GM12878 (cell line): Measurements from ENCODE around the gene VSTM4. TPM values are rescaled to one million over a fixed set of nuclear protein-coding genes. Genes with fewer than 3 reads are reported as not detected.

Experiments used
- ATAC-seq: fragments of 200-7000 bp; cut with Tn5 transposase; 3 replicates; pipeline ENCODE4 v1.9.1; 2020; ENCODE audit warnings: mild to moderate bottlenecking, moderate library complexity
- BruUV-seq: library from RNA; stranded (reverse); fragments of 400-500 nt; replicated peaks from 2 replicates; lab custom pipeline; 2021; lab: Mats Ljungman, UMichigan
- CTCF ChIA-PET: fragments of 300-600 bp; sonication (Branson Sonifier 250); formaldehyde crosslinking; extraction: SDS; loops from one replicate; lab custom pipeline; 2021; ENCODE audit warnings: inconsistent platforms; lab: Yijun Ruan, JAX
- POLR2A ChIA-PET: fragments of 350-600 bp; formaldehyde crosslinking; extraction: SDS; loops from one replicate; lab custom pipeline; 2021; ENCODE audit warnings: inconsistent platforms; lab: Charles Lee
- RAD21 ChIA-PET: fragments of 300-600 bp; sonication (Branson Sonifier 250); formaldehyde crosslinking; loops from one replicate; lab custom pipeline; 2023; ENCODE audit warnings: antibody characterized with exemption; ENCODE audit not compliant: unreplicated experiment; lab: Charles Lee
- SMC1A ChIA-PET: fragments of 300-600 bp; sonication (Branson Sonifier 250); formaldehyde crosslinking; loops from one replicate; lab custom pipeline; 2023; ENCODE audit not compliant: unreplicated experiment, uncharacterized antibody; lab: Charles Lee
- DNase-seq: peaks from one replicate; pipeline ENCODE4 v3.0.0-alpha.2; 2011; ENCODE audit warnings: low read depth, low spot score
- FAIRE-seq: peaks from 3 replicates; lab custom pipeline; 2011; peaks lifted over from hg19 to GRCh38; lab: Jason Lieb, UNC
- H2AFZ ChIP-seq: 2 replicates; pipeline ENCODE4 v1.6.0; 2011; ENCODE audit warnings: low read depth, low read length, control low read depth; ENCODE audit not compliant: control insufficient read depth
- H3K27ac ChIP-seq: 2 replicates; pipeline ENCODE4 v1.5.1; 2011; ENCODE audit warnings: control low read depth; ENCODE audit not compliant: control insufficient read depth, insufficient read depth
- H3K27me3 ChIP-seq, 2 experiments: replicated peaks in 1 of 2; 2 replicates each; pipeline versions ENCODE4 v1.6.0 to v1.6.1; 2011; ENCODE audit warnings: low read length in 1 of 2; ENCODE audit not compliant: control insufficient read depth in 2 of 2, insufficient read depth in 2 of 2
- H3K36me3 ChIP-seq, 2 experiments: 2 replicates each; pipeline ENCODE4 v1.5.1; 2011; ENCODE audit warnings: low read length in 1 of 2; ENCODE audit not compliant: control insufficient read depth in 2 of 2, insufficient read depth in 2 of 2
- H3K4me1 ChIP-seq: 2 replicates; pipeline ENCODE4 v1.6.1; 2011; ENCODE audit warnings: mild to moderate bottlenecking, low read length, moderate library complexity, mixed read lengths; ENCODE audit not compliant: control insufficient read depth, insufficient read depth
- H3K4me2 ChIP-seq: 2 replicates; pipeline ENCODE4 v1.6.0; 2011; ENCODE audit warnings: control low read depth; ENCODE audit not compliant: control insufficient read depth, insufficient read depth
- H3K4me3 ChIP-seq: fragments of 200-600 bp; sonication (generic); 2 replicates; pipeline ENCODE4 v1.5.1; 2016
- H3K79me2 ChIP-seq: 2 replicates; pipeline ENCODE4 v1.6.0; 2011; ENCODE audit warnings: low read length; ENCODE audit not compliant: control insufficient read depth, insufficient read depth
- H3K9ac ChIP-seq: 2 replicates; pipeline ENCODE4 v1.8.0; 2011; ENCODE audit warnings: low read length, control low read depth, mixed read lengths; ENCODE audit not compliant: control insufficient read depth, insufficient read depth
- H3K9me3 ChIP-seq: replicated peaks from 3 replicates; pipeline ENCODE4 v1.5.1; 2011; ENCODE audit warnings: mild to moderate bottlenecking, low read length; ENCODE audit not compliant: control insufficient read depth, insufficient read depth
- H4K20me1 ChIP-seq: 2 replicates; pipeline ENCODE4 v1.6.0; 2011; ENCODE audit not compliant: control insufficient read depth, insufficient read depth
- DPF2 ChIP-seq: fragments of 450-650 bp; IDR thresholded peaks from 2 replicates; pipeline ENCODE4 v1.6.1; 2017; ENCODE audit warnings: mild to moderate bottlenecking
- HDGF ChIP-seq: fragments of 450-650 bp; IDR thresholded peaks from 2 replicates; pipeline ENCODE4 v1.6.1; 2016; ENCODE audit warnings: antibody characterized with exemption
- KDM1A ChIP-seq: fragments of 200-600 bp; sonication (generic); IDR thresholded peaks from 2 replicates; pipeline ENCODE4 v1.6.1; 2016; ENCODE audit warnings: borderline replicate concordance
- KLF5 ChIP-seq: fragments of 450-650 bp; IDR thresholded peaks from 2 replicates; pipeline ENCODE4 v1.6.1; 2014; ENCODE audit warnings: mild to moderate bottlenecking; ENCODE audit not compliant: partially characterized antibody
- MXI1 ChIP-seq: fragments of 150-350 bp; IDR thresholded peaks from 2 replicates; pipeline ENCODE4 v1.6.1; 2011; ENCODE audit warnings: low read depth, mild to moderate bottlenecking, inconsistent platforms, low read length, improper control_type of control experiment
- NFXL1 ChIP-seq: fragments of 450-650 bp; IDR thresholded peaks from 2 replicates; pipeline ENCODE4 v1.6.1; 2017; ENCODE audit warnings: antibody characterized with exemption, mild to moderate bottlenecking, borderline replicate concordance
- NRF1 ChIP-seq: conservative IDR thresholded peaks from 2 replicates; pipeline ENCODE4 v1.6.1; 2011; ENCODE audit warnings: mild to moderate bottlenecking, low read depth, low read length, improper control_type of control experiment
- POLR2A ChIP-seq: IDR thresholded peaks from 2 replicates; pipeline ENCODE4 v1.6.1; 2011; ENCODE audit warnings: low read depth, mild to moderate bottlenecking, low read length
- TCF12 ChIP-seq: IDR thresholded peaks from 2 replicates; pipeline ENCODE4 v1.6.1; 2011; ENCODE audit warnings: low read depth, mild to moderate bottlenecking, low read length
- WGBS: methylation state at CpG from one replicate; pipeline ENCODE4 v1.1.6; 2016; ENCODE audit warnings: low lambda C conversion rate; ENCODE audit not compliant: insufficient replicate concordance, insufficient coverage; ENCODE audit errors: missing lambda C conversion rate; 5-methylcytosine and 5-hydroxymethylcytosine counted together
- in situ Hi-C: fragments of 300-500 bp; cut with MboI; formaldehyde crosslinking; loops from 9 replicates; pipeline ENCODE4 v1.14.3; 2018; ENCODE audit warnings: mixed read lengths
- intact Hi-C: fragments of 100-400 bp; cut with micrococcal nuclease; formaldehyde crosslinking; loops from one replicate; pipeline ENCODE4 v1.14.2; 2022; ENCODE audit not compliant: unreplicated experiment
- polyA plus RNA-seq, 11 experiments: library from polyadenylated mRNA; depleted of rRNA in 4 of 11; unstranded in 6 of 11; stranded (reverse) in 5 of 11; fragments of >200 nt; fragmentation: Nextera tagmentation in 4 of 11; fragmentation: Illumina TruSeq in 1 of 11; extraction: Ambion mirVana in 4 of 11; extraction: Trizol in 1 of 11; gene quantifications; 1 replicate in 1 of 11; 2 replicates in 10 of 11; pipeline versions ENCODE4 v1.2.1 to v1.2.3, GENCODE V29; 2011 to 2016; ENCODE audit warnings: inconsistent platforms in 2 of 11, missing spikeins in 2 of 11, low read depth in 1 of 11
- total RNA-seq, 4 experiments: library from RNA; depleted of rRNA in 3 of 4; stranded (reverse); fragments of >200 nt in 3 of 4; fragmentation: Illumina TruSeq in 1 of 4; extraction: Trizol in 1 of 4; gene quantifications; 2 replicates each; pipeline versions ENCODE4 v1.2.1 to v1.2.3, GENCODE V29; 2013 to 2021
- TF ChIP-seq, protein P1 (sequence below), 3 experiments: IDR thresholded peaks in 2 of 3; conservative IDR thresholded peaks in 1 of 3; 2 replicates each; pipeline ENCODE4 v1.5.1; 2011; ENCODE audit warnings: low read depth in 3 of 3, low read length in 3 of 3, mild to moderate bottlenecking in 3 of 3, control low read depth in 2 of 3, moderate library complexity in 2 of 3, inconsistent platforms in 1 of 3, mixed read lengths in 1 of 3; ENCODE audit not compliant: control insufficient read depth in 2 of 3, insufficient read depth in 1 of 3; ENCODE audit errors: extremely low read depth in 1 of 3
- TF ChIP-seq, protein P2 (sequence below): fragments of 150-350 bp; IDR thresholded peaks from 2 replicates; pipeline ENCODE4 v1.6.1; 2016; ENCODE audit warnings: low read depth, low read length
- TF ChIP-seq, protein P3 (sequence below): fragments of 450-650 bp; IDR thresholded peaks from 2 replicates; pipeline ENCODE4 v1.6.1; 2014; ENCODE audit warnings: mild to moderate bottlenecking

VSTM4 gene
- total and polyA plus RNA-seq, 10 of the 15 experiments (the other 5 are each of a cell fraction or from before 2014, with no cell fraction given) = 0.01 to 0.14 (median 0.02) TPM; not detected in 7

DNA sequence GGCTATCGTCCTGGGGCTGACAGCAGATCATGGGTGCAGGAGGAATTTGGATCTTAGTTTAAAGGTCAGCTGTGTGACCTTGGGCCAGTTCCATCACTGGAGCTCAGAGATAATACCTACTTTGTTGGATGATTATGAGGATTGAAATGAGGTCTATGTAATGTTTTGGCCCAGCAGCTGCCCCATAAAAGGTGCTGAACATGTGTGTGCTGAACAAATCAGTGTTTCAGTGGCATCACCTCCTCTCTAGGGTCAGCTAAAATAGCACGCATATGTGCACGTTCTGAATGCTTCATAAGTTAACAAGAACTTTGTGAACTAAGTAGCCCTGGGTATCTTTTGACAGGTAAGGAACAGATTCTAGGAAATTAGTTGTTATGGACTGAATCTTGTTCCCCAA, 90.8 kb downstream of the VSTM4 start:
- SMC1A ChIA-PET = no interaction called here
- ATAC-seq (no peak), FAIRE-seq (no peak), DNase-seq (no peak)
- H3K36me3 ChIP-seq = no peaks in the 10 kb centered on the region
- H3K27ac ChIP-seq = no peak overlapping the region
- H3K9me3 ChIP-seq = no peaks in the 10 kb centered on the region
- no peaks in the 10 kb centered on the region for H4K20me1 ChIP-seq
- no peak overlapping the region for H3K4me2 ChIP-seq
- in situ Hi-C loops (no loop called here), intact Hi-C loops (no loop called here)
- no peak overlapping the region for H3K4me3 ChIP-seq
- POLR2A ChIA-PET = no interaction called here
- 37% methylated on average over 3 of the region's 3 CpGs for WGBS
- RAD21 ChIA-PET = no interaction called here
- no peak overlapping the region for H3K9ac ChIP-seq
- no peak overlapping the region for H2AFZ ChIP-seq
- CTCF ChIA-PET = interaction anchor here (0.8 kb wide), 1 partner anchor 368 kb away, joined by 3 read pairs; no protein-coding TSS in a partner anchor
- H3K4me1 ChIP-seq = no peaks in the 10 kb centered on the region
- H3K79me2 ChIP-seq = no peaks in the 10 kb centered on the region
- TF ChIP-seq DPF2 = no peak
- no TSS peak for BruUV-seq
- H3K27me3 ChIP-seq = peaks cover 0 to 9% of the 10 kb centered on the region in 2 experiments; a peak in 2 of 4 replicates

DNA sequence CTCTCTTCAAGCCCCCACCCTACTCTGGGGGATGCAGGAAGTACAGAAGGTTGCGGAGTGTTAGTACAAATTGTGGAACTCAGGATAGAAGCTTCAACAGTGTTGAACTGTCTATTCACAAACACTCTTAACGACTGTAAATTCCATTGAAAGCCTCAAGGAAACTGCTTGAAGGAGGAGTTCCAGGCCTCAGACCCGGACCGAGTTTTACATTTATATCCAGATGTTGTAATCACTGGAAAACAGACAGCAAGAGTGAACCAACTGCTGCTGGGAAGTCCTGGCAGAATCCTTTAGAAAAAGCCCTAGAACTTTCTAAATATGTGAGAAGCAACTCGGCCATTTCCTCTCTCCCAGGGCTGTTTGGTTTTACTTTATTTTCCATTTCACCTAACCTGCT, 91.6 kb downstream of the VSTM4 start:
- POLR2A ChIA-PET = no interaction called here
- Histone ChIP-seq H3K4me3 (no peak overlapping the region), H3K9me3 (no peaks in the 10 kb centered on the region), H3K79me2 (no peaks in the 10 kb centered on the region), H2AFZ (no peak overlapping the region), H3K9ac (no peak overlapping the region), H3K4me1 (no peaks in the 10 kb centered on the region), H4K20me1 (no peaks in the 10 kb centered on the region), H3K27ac (no peak overlapping the region), H3K27me3 (peaks cover 0 to 9% of the 10 kb centered on the region in 2 experiments; a peak in 2 of 4 replicates), H3K36me3 (no peaks in the 10 kb centered on the region), H3K4me2 (no peak overlapping the region)
- SMC1A ChIA-PET = no interaction called here
- no TSS peak for BruUV-seq
- no peak for DNase-seq
- no peak for FAIRE-seq
- CTCF ChIA-PET = interaction anchor here (1.3 kb wide), 1 partner anchor 10 kb away, joined by 4 read pairs; no protein-coding TSS in a partner anchor
- intact Hi-C loops = no loop called here
- no peak for ATAC-seq
- RAD21 ChIA-PET = interaction anchor here (0.7 kb wide), 1 partner anchor 71 kb away, joined by 3 read pairs; no protein-coding TSS in a partner anchor
- 54% methylated on average over 5 of the region's 5 CpGs for WGBS
- in situ Hi-C loops = no loop called here
- TF ChIP-seq TCF12 = no peak
- TF ChIP-seq POLR2A = no peak
- TF ChIP-seq, protein P1, sequence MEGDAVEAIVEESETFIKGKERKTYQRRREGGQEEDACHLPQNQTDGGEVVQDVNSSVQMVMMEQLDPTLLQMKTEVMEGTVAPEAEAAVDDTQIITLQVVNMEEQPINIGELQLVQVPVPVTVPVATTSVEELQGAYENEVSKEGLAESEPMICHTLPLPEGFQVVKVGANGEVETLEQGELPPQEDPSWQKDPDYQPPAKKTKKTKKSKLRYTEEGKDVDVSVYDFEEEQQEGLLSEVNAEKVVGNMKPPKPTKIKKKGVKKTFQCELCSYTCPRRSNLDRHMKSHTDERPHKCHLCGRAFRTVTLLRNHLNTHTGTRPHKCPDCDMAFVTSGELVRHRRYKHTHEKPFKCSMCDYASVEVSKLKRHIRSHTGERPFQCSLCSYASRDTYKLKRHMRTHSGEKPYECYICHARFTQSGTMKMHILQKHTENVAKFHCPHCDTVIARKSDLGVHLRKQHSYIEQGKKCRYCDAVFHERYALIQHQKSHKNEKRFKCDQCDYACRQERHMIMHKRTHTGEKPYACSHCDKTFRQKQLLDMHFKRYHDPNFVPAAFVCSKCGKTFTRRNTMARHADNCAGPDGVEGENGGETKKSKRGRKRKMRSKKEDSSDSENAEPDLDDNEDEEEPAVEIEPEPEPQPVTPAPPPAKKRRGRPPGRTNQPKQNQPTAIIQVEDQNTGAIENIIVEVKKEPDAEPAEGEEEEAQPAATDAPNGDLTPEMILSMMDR (IDR thresholded peaks at IDR 0.05 in 2 of 3, conservative IDR thresholded peaks at IDR 0.05 in 1 of 3; ENCODE audit: control insufficient read depth in 2 of 3, extremely low read depth in 1 of 3, insufficient read depth in 1 of 3, low read depth in 3 of 3, low read length in 3 of 3) = no peak
- TF ChIP-seq KDM1A = no peak
- no peak for TF ChIP-seq KLF5
- no peak for TF ChIP-seq HDGF
- TF ChIP-seq, protein P2, sequence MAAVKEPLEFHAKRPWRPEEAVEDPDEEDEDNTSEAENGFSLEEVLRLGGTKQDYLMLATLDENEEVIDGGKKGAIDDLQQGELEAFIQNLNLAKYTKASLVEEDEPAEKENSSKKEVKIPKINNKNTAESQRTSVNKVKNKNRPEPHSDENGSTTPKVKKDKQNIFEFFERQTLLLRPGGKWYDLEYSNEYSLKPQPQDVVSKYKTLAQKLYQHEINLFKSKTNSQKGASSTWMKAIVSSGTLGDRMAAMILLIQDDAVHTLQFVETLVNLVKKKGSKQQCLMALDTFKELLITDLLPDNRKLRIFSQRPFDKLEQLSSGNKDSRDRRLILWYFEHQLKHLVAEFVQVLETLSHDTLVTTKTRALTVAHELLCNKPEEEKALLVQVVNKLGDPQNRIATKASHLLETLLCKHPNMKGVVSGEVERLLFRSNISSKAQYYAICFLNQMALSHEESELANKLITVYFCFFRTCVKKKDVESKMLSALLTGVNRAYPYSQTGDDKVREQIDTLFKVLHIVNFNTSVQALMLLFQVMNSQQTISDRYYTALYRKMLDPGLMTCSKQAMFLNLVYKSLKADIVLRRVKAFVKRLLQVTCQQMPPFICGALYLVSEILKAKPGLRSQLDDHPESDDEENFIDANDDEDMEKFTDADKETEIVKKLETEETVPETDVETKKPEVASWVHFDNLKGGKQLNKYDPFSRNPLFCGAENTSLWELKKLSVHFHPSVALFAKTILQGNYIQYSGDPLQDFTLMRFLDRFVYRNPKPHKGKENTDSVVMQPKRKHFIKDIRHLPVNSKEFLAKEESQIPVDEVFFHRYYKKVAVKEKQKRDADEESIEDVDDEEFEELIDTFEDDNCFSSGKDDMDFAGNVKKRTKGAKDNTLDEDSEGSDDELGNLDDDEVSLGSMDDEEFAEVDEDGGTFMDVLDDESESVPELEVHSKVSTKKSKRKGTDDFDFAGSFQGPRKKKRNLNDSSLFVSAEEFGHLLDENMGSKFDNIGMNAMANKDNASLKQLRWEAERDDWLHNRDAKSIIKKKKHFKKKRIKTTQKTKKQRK = no peak
- TF ChIP-seq, protein P3, sequence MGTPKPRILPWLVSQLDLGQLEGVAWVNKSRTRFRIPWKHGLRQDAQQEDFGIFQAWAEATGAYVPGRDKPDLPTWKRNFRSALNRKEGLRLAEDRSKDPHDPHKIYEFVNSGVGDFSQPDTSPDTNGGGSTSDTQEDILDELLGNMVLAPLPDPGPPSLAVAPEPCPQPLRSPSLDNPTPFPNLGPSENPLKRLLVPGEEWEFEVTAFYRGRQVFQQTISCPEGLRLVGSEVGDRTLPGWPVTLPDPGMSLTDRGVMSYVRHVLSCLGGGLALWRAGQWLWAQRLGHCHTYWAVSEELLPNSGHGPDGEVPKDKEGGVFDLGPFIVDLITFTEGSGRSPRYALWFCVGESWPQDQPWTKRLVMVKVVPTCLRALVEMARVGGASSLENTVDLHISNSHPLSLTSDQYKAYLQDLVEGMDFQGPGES = no peak
- no peak for TF ChIP-seq NRF1
- no peak for TF ChIP-seq NFXL1
- no peak for TF ChIP-seq MXI1
